ENCODE measurements around the gene INSR.
"Not testable (repeated sequence)": the region's sequence is repeated elsewhere in the genome, so short reads cannot be mapped to it uniquely, and the experiment has no call there.

Gene INSR

GRCh38 chr19:7227149-7227548, 67.1 kb downstream of the INSR start:
- H3K27me3 Mint-ChIP-seq: peaks cover 20% of the 10 kb centered on the region

DNA sequence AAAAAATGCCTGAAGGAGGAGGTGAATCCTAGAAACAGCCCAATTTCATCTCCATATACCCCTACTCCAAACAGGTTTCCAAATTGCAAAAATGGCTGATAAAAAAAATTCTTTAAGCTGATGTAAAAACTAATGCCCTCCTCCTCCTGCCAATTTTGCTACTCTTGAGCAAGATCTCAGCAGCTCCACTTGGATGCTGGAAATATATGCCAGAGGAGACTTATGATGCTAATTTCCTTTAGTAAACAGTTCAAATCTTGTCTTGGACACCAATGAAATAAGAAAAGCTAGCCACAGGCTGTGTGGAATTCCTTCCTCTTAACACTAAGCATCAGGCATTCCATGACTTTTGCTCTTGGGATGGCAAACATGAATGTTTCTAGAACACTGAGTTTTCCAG, 67.5 kb downstream of the INSR start:
- DNase-seq: no peak
- Mint-ChIP-seq H3K9me3 (no peaks in the 10 kb centered on the region), H3K4me1 (ENCODE audit: low read depth) (peaks cover 8% of the 10 kb centered on the region), H3K27ac (no peak overlapping the region), H3K4me3 (no peak overlapping the region), H3K36me3 (ENCODE audit: low read depth) (no peaks in the 10 kb centered on the region), H3K27me3 (peaks cover 20% of the 10 kb centered on the region)

More at GRCh38 chr19:7227149-7227548, 67.1 kb downstream of the INSR start:
- DNase-seq; H3K4me1 Mint-ChIP-seq (ENCODE audit: low read depth); H3K9me3 Mint-ChIP-seq; H3K27ac Mint-ChIP-seq; H3K36me3 Mint-ChIP-seq (ENCODE audit: low read depth); H3K4me3 Mint-ChIP-seq: not testable (repeated sequence)

- no peak overlapping the region for H3K4me3 Mint-ChIP-seq
- DNase-seq: no peak
- no peaks in the 10 kb centered on the region for H3K9me3 Mint-ChIP-seq
- H3K36me3 Mint-ChIP-seq (ENCODE audit: low read depth): no peaks in the 10 kb centered on the region
- H3K27me3 Mint-ChIP-seq: peaks cover 20% of the 10 kb centered on the region
- no peak overlapping the region for H3K27ac Mint-ChIP-seq
- peaks cover 8% of the 10 kb centered on the region for H3K4me1 Mint-ChIP-seq (ENCODE audit: low read depth)
These were observed 68.5 kb downstream of the INSR start for GRCh38 chr19:7225741-7226140.

DNA sequence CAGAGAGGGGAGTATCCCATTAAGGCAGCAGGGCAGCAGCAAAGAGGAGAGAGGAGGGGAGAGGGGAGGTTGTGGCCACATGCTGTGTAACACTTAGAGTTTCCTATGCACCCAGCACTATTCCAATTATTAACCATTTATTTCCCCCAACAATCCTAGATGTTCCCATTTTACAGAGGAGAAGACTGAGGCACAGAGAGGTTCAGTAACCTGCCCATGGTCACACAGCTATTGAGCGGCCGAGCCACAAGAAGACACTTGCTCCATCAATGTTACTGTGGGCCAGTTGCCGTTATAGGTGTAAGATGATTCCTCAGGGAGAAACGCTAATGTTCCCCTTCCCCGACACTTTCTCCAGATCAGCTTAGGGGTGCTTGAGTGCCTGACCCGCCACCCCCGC, 69.2 kb downstream of the INSR start:
- Mint-ChIP-seq H3K27me3 (peaks cover 20% of the 10 kb centered on the region), H3K4me1 (ENCODE audit: low read depth) (peaks cover 8% of the 10 kb centered on the region), H3K4me3 (no peak overlapping the region), H3K36me3 (ENCODE audit: low read depth) (no peaks in the 10 kb centered on the region), H3K27ac (no peak overlapping the region), H3K9me3 (no peaks in the 10 kb centered on the region)
- no peak for DNase-seq

GRCh38 chr19:7224209-7224686, 70.0 kb downstream of the INSR start:
- no peaks in the 10 kb centered on the region for H3K9me3 Mint-ChIP-seq
- H3K36me3 Mint-ChIP-seq (ENCODE audit: low read depth): no peaks in the 10 kb centered on the region
- peaks cover 23% of the 10 kb centered on the region for H3K27me3 Mint-ChIP-seq
- no peak for DNase-seq
- no peak overlapping the region for H3K4me3 Mint-ChIP-seq
- H3K4me1 Mint-ChIP-seq (ENCODE audit: low read depth): peaks cover 8% of the 10 kb centered on the region
- no peak overlapping the region for H3K27ac Mint-ChIP-seq

- DNase-seq: no peak
- Mint-ChIP-seq H3K4me1 (ENCODE audit: low read depth) (peaks cover 8% of the 10 kb centered on the region), H3K27ac (no peak overlapping the region), H3K36me3 (ENCODE audit: low read depth) (no peaks in the 10 kb centered on the region), H3K27me3 (peaks cover 23% of the 10 kb centered on the region), H3K9me3 (no peaks in the 10 kb centered on the region), H3K4me3 (no peak overlapping the region)
These were observed 70.8 kb downstream of the INSR start for GRCh38 chr19:7223429-7223828.

DNA sequence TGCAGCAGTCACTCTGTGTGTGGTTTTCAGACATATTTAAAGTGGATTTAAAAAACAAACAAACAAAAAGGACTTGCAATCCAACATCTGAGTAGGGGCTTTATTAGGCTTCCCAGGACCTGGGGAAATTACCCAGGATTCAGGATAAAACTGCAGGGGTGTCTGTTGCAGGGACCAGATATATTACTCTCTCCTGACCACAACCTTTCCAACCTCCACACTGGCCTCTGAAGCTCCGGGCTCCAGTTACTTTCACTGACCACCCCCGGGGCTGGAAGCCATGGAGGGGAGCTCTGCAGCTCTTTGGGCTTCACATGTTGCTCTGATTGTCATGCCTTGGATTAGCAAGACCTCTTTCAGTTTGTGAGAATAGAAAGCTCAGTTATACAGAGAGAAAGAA, 75.2 kb downstream of the INSR start:
- Mint-ChIP-seq H3K27me3 (peaks cover 8% of the 10 kb centered on the region), H3K27ac (no peak overlapping the region), H3K36me3 (ENCODE audit: low read depth) (no peaks in the 10 kb centered on the region), H3K4me3 (no peak overlapping the region), H3K9me3 (no peaks in the 10 kb centered on the region), H3K4me1 (ENCODE audit: low read depth) (peaks cover 26% of the 10 kb centered on the region)
- no peak for DNase-seq

DNA sequence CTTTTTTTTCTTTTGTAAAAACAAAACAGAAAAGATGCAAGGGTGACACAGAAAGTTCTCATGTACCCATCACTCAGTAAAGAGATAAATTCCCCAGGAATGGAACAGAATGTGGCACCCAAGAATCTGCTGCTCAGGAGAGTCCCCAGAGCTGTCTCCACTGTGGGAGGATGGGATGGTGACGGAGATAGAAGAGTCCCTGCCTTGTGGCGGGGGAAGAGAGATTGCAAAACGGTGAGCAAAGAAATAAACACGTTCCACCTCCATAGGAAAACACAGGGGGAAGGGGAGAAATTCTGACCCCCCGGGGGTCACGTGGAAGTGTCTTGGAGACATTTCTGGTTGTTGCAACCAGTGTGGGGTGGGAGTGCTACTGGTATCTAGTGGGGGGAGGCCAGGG, 76.4 kb downstream of the INSR start:
- H3K4me1 Mint-ChIP-seq (ENCODE audit: low read depth): peaks cover 35% of the 10 kb centered on the region
- H3K27ac Mint-ChIP-seq: no peak overlapping the region
- no peak for DNase-seq
- peaks cover 5% of the 10 kb centered on the region for H3K27me3 Mint-ChIP-seq
- no peaks in the 10 kb centered on the region for H3K9me3 Mint-ChIP-seq
- H3K36me3 Mint-ChIP-seq (ENCODE audit: low read depth): no peaks in the 10 kb centered on the region
- H3K4me3 Mint-ChIP-seq: no peak overlapping the region

GRCh38 chr19:7216373-7216902, 77.8 kb downstream of the INSR start:
- DNase-seq: peak; percentile 52
- Mint-ChIP-seq H3K4me1 (ENCODE audit: low read depth) (peaks cover 35% of the 10 kb centered on the region), H3K27me3 (peaks cover 12% of the 10 kb centered on the region), H3K27ac (no peak overlapping the region), H3K9me3 (no peaks in the 10 kb centered on the region), H3K4me3 (no peak overlapping the region), H3K36me3 (ENCODE audit: low read depth) (no peaks in the 10 kb centered on the region)

DNA sequence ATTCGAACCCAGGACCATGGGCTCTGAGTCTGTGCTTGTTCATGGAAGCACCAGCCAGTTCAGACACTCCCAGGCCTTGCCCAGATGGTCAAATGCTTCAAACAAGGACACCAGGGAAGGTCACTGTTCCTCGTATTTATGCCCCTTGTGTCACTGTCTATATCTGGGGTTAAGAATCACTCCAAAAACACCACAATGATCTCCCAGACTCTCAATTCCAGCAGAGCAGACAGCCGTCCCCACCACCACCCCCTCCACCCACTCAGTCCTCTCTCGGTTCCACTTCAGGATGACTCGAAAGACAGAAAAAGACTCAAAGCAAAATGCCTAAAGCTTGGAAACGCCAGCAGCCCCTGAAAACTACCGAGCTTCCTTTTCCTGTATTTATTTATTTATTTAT, 79.0 kb downstream of the INSR start:
- peaks cover 37% of the 10 kb centered on the region for H3K4me1 Mint-ChIP-seq (ENCODE audit: low read depth)
- peaks cover 12% of the 10 kb centered on the region for H3K27me3 Mint-ChIP-seq

DNA sequence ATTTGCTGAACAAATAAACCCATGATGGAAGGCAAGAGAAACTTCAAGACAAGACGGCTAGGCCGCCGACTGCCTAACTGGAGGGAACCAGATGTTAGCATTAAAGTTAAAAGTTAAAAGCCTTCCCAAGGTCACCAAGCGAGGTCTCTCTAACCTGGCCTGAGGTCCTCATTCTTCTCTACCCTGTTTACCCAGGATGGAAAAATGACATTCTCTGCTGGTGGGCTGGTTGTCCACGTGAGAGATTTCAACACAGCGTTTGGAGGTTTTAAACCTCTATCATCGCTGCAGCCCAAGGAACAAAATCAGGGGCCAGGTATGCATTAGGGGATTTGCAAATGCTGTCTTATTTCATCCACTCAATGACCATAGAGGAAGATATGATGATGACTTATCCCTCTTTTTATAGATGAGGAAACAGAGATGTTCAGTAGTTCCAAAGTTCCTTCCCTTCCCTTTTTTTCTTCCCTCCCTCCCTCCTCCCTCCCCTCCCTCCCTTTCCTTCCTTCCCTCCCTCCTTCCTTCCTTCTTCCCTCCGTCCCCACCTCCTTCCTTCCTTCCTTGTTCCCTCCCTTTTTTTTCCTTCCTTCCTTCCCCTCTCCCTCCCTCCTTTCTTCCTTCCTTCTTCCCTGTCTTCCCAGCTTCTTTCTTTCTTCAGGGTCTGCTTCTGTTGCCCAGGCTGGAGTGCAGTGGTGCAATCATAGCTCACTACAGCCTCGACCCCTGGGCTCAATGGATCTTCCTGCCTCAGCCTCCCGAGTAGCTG, 79.7 kb downstream of the INSR start:
- H3K4me1 Mint-ChIP-seq (ENCODE audit: low read depth): peaks cover 44% of the 10 kb centered on the region
- H3K27me3 Mint-ChIP-seq: peaks cover 9% of the 10 kb centered on the region
- H3K27ac Mint-ChIP-seq: no peak overlapping the region
- no peaks in the 10 kb centered on the region for H3K36me3 Mint-ChIP-seq (ENCODE audit: low read depth)
- DNase-seq: no peak
- no peaks in the 10 kb centered on the region for H3K9me3 Mint-ChIP-seq
- H3K4me3 Mint-ChIP-seq: no peak overlapping the region

More for the DNA sequence above, 79.0 kb downstream of the INSR start:
- Mint-ChIP-seq H3K27ac (no peak overlapping the region), H3K9me3 (no peaks in the 10 kb centered on the region), H3K36me3 (ENCODE audit: low read depth) (no peaks in the 10 kb centered on the region), H3K4me3 (no peak overlapping the region)
- DNase-seq: no peak

DNA sequence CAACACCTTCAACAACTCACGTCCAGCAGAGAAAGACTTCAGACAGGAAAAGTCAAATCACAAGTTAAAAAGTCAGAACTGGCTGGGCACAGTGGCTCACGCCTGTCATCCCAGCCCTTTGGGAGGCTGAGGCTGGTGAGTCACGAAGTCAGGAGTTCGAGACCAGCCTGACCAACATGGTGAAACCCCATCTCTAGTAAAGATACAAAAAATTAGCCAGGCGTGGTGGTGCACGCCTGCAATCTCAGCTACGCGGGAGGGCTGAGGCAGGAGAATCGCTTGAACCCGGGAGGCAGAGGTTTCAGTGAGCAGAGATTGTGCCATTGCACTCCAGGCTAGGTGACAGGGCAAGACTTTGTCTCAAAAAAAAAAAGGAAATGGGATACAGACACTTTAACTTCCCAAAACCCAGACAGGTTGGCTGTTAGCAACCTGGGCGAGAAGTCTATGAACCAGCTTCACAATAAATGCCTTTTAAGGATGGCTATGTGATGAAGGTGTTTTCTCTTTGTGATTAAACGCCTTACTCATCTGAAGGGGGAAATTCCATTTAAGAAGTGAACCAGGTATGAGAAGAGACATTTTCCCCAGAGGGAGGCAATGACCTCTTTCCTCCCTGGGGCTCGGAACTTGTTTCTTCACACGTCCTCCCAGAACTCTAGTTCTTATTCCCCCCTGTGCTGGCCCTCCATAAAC, 80.4 kb downstream of the INSR start:
- Mint-ChIP-seq H3K27ac (no peak overlapping the region), H3K4me3 (no peak overlapping the region), H3K36me3 (ENCODE audit: low read depth) (no peaks in the 10 kb centered on the region), H3K4me1 (ENCODE audit: low read depth) (peaks cover 44% of the 10 kb centered on the region), H3K27me3 (peaks cover 9% of the 10 kb centered on the region), H3K9me3 (no peaks in the 10 kb centered on the region)
- DNase-seq: no peak

GRCh38 chr19:7211191-7211951, 82.8 kb downstream of the INSR start:
- Mint-ChIP-seq H3K36me3 (ENCODE audit: low read depth) (no peaks in the 10 kb centered on the region), H3K27me3 (peaks cover 9% of the 10 kb centered on the region), H3K9me3 (no peaks in the 10 kb centered on the region), H3K4me3 (no peak overlapping the region), H3K4me1 (ENCODE audit: low read depth) (peaks cover 50% of the 10 kb centered on the region), H3K27ac (no peak overlapping the region)
- no peak for DNase-seq

GRCh38 chr19:7210359-7210758, 83.9 kb downstream of the INSR start:
- no peak for DNase-seq
- Mint-ChIP-seq H3K9me3 (no peaks in the 10 kb centered on the region), H3K36me3 (ENCODE audit: low read depth) (no peaks in the 10 kb centered on the region), H3K27me3 (peaks cover 9% of the 10 kb centered on the region), H3K4me3 (no peak overlapping the region), H3K27ac (no peak overlapping the region), H3K4me1 (ENCODE audit: low read depth) (peaks cover 45% of the 10 kb centered on the region)

All from activated T-cell treated with anti-CD3 and anti-CD28 coated beads, Interleukin-2, amount 50 U/mL, for 24 hours (primary cell).